HG02885 (cell line): Measurements from ENCODE around the gene INF2.
"Not testable (repeated sequence)": the region's sequence is repeated elsewhere in the genome, so short reads cannot be mapped to it uniquely, and the experiment has no call there.

ENCODE experiments used
- ATAC-seq: cut with Tn5 transposase; IDR thresholded peaks from one replicate; pipeline ENCODE4 v1.9.1; 2021; ENCODE audit warnings: mild to moderate bottlenecking; ENCODE audit not compliant: unreplicated experiment, poor library complexity

Gene INF2

GRCh38 chr14:104689109-104689880, at the start of gene INF2:
Gene INF2 (plus strand): TSS chr14:104689618. CDS start chr14:104701366, 11,748 bp downstream.
- peak; percentile 63 for ATAC-seq

GRCh38 chr14:104639885-104640548, 49.4 kb upstream of the INF2 start:
- ATAC-seq: no peak

- no peak for ATAC-seq
These were observed 48.7 kb upstream of the INF2 start for GRCh38 chr14:104640681-104641080.

DNA sequence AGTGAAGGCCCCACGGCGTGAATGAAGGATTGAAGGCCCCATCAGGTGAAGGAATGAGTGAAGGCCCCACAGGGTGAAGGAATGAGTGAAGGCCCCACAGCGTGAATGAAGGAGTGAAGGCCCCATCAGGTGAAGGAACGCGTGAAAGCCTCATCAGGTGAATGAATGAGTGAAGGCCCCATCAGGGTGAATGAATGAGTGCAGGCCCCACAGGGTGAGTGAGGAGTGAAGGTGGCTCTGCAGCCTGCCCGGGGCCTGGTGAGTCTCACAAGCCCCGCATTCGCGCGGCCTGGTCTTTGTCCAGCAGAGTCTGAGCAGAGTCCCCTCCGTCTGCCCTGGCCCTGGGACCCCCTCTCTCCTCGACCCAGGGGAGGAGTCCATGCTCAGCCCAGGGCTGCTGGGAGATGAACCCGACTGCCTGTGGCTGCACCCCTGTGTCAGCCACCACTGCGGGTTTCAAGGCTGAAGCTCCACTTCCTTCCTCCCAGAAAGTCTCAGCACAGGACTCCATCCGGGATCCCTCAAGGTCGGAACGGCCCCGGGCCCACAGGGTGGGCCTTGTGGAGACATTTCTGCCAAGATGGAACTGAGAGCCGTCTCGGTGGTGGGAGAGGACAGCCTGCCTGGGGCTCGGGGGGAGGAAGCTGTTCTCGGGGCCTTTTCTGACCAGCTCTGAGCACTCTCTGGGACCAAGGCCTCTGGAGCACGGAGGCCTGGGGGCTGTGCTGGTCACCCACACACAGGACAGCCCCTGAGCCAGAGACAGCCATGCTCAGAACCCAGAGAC, 47.5 kb upstream of the INF2 start:
- no peak for ATAC-seq

DNA sequence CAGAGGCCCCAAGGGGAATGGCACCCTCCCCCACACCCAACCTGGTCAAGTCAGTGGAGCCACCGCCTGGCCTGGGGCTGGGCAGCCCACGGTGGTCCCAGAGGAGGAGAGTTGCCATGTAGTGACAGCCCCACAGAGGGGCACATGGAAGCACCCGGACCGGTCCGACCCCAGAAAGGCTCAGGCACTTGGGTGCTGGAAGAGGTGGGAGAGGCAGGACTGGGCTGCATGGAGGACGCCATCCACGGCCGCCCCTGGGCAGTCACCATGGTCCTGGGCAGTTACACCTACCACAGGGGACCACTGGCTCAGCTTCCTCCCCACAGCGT, 46.9 kb upstream of the INF2 start:
- no peak for ATAC-seq

- no peak for ATAC-seq
These were observed 46.1 kb upstream of the INF2 start for GRCh38 chr14:104643306-104643705.

- ATAC-seq: no peak
These were observed 45.3 kb upstream of the INF2 start for GRCh38 chr14:104644091-104644635.

DNA sequence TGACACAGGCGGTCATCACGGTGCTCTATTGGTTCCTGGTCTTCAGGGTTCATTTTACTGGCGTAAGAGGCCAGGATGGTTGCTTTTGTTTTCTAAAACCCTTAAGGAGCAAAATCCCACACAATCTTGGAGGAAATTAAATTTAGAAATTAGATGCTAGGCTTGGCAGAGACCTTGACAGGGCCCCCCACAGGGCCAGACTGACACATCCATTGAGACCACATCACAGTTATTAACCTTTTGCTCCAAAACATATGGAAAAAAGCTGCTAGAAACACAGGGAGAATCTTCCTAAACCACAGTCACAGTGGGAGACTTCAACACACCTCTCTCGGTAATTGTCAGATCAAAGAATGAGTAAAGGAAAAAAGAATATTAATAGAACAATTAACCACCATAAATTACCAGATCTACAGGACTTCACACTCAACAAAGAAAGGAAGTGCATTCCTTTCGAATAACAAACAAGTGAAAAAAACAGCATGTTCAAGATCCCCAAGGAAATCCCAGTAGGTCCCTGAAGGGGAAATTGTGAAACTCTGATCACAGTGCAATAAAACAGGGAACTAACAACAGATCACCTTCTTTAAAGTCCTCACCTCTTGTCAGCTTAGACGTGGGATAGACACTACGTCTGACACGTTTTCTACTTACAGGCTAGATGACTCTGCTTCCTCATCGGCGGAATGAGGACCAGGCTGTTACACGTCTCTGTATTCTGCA, 44.6 kb upstream of the INF2 start:
- ATAC-seq: no peak

DNA sequence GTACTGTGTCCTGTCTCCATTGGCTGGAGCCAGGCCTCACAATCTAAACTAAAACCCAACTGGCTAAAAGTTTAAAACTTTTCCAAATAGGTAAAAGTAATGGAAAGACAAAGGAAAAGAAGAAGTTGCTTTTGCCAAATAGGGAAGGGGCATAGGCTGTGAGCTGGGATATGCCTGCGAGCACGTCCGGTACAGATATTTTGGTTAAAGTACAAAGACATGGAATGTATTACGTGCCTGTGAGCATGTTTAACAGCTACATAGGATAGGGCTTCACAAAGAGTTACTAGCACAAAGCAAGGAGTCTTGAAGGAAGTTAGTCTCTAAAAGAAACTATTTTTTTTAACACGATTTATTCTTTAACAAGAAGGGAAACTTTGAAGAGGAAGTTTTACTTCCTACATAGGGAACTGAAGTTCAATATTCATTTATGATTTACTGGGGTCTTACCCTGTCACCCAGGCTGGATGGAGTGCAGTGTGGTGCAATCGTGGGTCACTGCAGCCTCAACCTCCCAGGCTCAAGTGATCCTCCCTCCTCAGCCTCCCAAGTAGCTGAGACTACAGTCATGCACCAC, 41.9 kb upstream of the INF2 start:
- ATAC-seq: no peak

- peak; percentile 44 for ATAC-seq
These were observed 39.1 kb upstream of the INF2 start for GRCh38 chr14:104650057-104650980.

DNA sequence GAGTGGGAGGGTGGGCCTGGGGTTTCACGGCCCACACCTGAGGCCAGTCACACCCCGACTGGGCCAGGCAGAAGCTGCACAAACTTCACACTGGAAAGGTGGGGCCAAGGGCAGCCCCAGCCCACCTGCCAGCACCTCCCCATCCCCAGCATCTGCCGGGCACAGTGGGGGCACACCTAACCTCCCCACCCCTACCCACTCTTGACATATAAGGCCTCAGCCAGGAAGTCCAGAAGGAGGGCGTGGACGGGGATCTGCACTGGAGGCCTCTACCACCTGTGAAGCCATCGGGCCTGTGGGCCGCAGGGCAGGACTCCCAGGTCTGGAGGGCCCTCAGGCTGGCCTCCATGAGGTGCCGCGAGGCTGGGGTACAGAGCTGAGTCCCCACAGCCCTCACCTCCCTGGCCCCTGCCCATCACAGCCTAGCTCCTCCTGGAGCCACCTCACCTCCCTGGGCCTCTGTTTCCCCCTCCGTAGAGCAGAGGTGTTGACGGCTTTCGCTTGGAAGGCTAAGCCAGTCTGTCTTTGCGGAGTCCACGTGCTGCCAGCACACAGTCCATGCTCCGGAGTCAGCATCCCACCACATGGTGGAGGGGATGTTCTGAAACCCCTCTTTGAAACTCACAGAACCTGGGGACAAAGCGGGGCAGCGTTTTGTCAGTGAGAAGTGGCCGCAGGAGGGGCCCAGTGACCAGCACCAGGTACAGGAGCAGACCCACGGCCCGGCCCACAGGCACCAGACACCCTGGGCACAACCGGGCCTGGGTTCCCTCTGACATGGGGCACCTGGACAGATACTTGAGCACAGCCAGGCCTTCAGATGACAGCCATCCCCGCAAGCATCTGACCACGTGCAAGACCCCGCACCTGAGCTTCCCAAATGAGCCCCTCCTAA, 38.2 kb upstream of the INF2 start:
- ATAC-seq: no peak

DNA sequence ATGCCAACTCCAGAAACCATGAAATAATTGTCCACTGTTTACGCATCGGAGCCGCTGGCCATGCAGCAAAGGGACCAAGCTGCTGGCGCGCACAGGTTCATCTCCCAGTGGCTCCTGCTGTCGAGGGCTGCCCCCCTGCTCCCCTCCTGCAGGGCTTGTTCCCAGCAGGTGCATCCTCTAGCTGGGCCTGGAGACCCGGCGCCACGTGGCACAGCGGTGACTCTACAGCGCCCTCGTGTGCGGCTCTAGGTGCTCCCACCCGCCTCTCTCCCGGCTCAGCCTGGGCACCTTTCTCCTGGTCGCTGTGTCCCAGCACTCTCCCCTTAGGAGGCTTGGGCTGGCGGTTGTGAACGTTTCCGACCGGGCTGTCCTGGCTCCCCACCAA, 37.5 kb upstream of the INF2 start:
- ATAC-seq: no peak

GRCh38 chr14:104652386-104652785, 37.0 kb upstream of the INF2 start:
- no peak for ATAC-seq

- ATAC-seq: not testable (repeated sequence)
These were observed 36.1 kb upstream of the INF2 start for GRCh38 chr14:104653130-104653920.

DNA sequence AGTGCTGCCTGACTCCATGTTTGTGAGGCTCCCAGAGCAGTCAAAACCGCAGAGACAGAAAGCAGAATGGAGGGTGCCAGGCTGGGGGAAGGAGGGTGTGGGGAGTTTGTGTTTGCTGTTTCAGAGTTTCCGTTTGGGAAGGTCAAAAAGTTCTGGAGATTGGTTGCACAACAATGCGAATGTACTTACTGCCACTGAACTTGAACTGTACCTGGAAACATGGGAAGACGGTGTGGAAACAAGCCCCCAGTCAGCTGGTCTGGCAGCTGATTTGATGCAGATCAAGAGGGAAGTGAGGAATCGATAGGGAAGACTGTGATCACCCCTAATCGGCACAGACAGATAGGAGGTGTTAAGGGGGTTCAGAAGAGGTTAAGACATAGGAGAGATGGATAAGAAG, 35.3 kb upstream of the INF2 start:
- ATAC-seq: no peak

DNA sequence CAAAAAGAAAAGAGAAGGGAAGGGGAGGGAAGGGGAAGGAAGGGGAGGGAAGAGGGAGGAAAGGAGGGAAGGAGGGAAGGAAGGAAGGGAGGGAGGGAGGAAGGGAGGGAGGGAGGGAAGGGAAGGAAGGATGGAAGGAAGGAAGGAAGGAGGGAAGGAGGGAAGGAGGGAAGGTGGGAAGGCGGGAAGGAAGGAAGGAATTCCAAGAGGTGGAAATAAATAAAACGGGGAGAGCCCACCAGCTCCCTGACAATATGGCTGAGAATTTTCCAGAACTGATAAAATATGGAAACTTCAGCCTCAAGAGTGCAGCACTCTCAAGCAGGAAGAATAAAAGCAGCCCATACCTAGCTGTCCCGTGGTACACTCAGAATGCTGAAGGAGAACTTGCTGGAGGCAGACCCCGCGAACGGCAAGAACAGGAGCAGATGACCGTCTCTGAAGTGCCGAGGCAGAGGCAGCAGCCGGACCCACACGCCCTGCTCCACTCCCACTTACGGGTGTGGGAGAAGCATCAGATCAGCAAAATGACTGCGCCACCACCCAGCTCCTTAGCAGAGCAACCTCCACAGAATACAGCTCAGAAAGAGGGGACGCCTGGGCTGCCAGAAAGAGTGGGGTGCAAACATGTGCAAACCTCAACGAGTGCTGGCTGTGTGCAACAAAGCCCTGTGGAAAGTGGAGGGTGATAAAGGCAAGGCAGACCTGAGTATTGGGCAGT, 34.1 kb upstream of the INF2 start:
- ATAC-seq: no peak
